ENCODE measurements around the gene MAN1A1. TPM values are rescaled to one million over a fixed set of nuclear protein-coding genes. Genes with fewer than 3 reads are reported as not detected.

MAN1A1 gene
- total RNA-seq, 4 donors from 2014 or later, result 71.7 to 170 (median 128) TPM

DNA sequence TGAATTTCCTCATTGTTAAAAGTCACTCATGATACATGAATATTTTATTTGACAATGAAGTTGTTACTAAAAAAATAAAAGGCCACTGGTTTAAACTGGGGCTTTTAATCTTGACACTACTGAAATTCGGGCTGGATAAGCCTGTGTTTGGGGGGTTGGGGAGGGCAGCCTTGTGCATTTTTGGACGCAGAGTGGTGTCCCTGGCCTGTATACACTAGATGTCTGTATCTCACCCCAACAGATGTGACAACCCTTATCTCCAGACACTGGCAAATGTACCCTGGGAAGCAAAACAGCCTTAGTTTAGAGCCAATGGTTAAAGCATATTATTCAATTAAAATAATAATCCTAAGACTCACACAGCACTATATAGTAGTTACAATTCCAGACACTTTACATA is 24.8 kb downstream of the MAN1A1 start:
- H3K4me3 ChIP-seq (replicated peaks in 1 of 3), result no peak overlapping the region
- H3K4me1 ChIP-seq, result no peaks in the 10 kb centered on the region
- H3K27me3 ChIP-seq, result no peaks in the 10 kb centered on the region
- no peak for TF ChIP-seq POLR2A (IDR thresholded peaks at IDR 0.05)
- TF ChIP-seq, protein P1, sequence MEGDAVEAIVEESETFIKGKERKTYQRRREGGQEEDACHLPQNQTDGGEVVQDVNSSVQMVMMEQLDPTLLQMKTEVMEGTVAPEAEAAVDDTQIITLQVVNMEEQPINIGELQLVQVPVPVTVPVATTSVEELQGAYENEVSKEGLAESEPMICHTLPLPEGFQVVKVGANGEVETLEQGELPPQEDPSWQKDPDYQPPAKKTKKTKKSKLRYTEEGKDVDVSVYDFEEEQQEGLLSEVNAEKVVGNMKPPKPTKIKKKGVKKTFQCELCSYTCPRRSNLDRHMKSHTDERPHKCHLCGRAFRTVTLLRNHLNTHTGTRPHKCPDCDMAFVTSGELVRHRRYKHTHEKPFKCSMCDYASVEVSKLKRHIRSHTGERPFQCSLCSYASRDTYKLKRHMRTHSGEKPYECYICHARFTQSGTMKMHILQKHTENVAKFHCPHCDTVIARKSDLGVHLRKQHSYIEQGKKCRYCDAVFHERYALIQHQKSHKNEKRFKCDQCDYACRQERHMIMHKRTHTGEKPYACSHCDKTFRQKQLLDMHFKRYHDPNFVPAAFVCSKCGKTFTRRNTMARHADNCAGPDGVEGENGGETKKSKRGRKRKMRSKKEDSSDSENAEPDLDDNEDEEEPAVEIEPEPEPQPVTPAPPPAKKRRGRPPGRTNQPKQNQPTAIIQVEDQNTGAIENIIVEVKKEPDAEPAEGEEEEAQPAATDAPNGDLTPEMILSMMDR (IDR thresholded peaks at IDR 0.05), result no peak
- peaks cover 0 to 4% of the 10 kb centered on the region in 2 donors for H3K36me3 ChIP-seq
- no peak overlapping the region for H3K27ac ChIP-seq
- no peak for DNase-seq
- H3K9me3 ChIP-seq, result no peaks in the 10 kb centered on the region
- 85 to 88% methylated on average over 2 of the region's 2 CpGs for WGBS, 2 donors
- intact Hi-C loops (cut with DNase I), result no loop called here

DNA sequence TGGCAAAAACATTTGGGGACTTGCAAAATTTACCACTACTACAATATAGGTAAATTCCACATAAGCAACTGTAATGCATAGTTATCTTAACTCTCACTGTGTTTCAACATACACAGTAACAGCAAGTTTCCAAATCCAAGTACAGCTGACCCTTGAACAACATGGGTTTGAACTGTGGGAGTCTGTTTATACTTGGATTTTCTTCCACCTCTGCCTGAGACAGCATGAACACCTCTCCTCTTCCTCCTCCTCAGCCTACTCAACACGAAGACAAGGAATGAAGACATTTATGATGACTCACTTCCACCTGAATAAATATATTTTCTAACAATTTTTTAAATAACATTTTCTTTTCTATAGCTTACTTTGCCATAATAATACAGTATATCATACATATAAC is 25.6 kb downstream of the MAN1A1 start:
- DNase-seq, result no peak
- intact Hi-C loops (cut with DNase I), result no loop called here
- 74 to 76% methylated on average over 1 of the region's 1 CpG for WGBS, 2 donors

GRCh38 chr6:119323478-119323877 is 26.1 kb downstream of the MAN1A1 start:
- no peak for TF ChIP-seq POLR2A (IDR thresholded peaks at IDR 0.05)
- TF ChIP-seq, protein P1 (IDR thresholded peaks at IDR 0.05), result no peak
- Histone ChIP-seq H3K4me3 (replicated peaks in 1 of 3) (no peak overlapping the region), H3K9me3 (no peaks in the 10 kb centered on the region), H3K27me3 (no peaks in the 10 kb centered on the region), H3K27ac (no peak overlapping the region), H3K36me3 (peaks cover 0 to 4% of the 10 kb centered on the region in 2 donors), H3K4me1 (no peaks in the 10 kb centered on the region)
- DNase-seq, result no peak
- intact Hi-C loops (cut with DNase I), result no loop called here
- 97 to 98% methylated on average over 2 of the region's 2 CpGs for WGBS, 2 donors

More for the DNA sequence above, 25.6 kb downstream of the MAN1A1 start:
- Histone ChIP-seq H3K36me3 (peaks cover 0 to 4% of the 10 kb centered on the region in 2 donors), H3K4me3 (replicated peaks in 1 of 3) (no peak overlapping the region), H3K27ac (no peak overlapping the region), H3K27me3 (no peaks in the 10 kb centered on the region), H3K9me3 (no peaks in the 10 kb centered on the region), H3K4me1 (no peaks in the 10 kb centered on the region)
- TF ChIP-seq, protein P1 (IDR thresholded peaks at IDR 0.05), result no peak
- no peak for TF ChIP-seq POLR2A (IDR thresholded peaks at IDR 0.05)

DNA sequence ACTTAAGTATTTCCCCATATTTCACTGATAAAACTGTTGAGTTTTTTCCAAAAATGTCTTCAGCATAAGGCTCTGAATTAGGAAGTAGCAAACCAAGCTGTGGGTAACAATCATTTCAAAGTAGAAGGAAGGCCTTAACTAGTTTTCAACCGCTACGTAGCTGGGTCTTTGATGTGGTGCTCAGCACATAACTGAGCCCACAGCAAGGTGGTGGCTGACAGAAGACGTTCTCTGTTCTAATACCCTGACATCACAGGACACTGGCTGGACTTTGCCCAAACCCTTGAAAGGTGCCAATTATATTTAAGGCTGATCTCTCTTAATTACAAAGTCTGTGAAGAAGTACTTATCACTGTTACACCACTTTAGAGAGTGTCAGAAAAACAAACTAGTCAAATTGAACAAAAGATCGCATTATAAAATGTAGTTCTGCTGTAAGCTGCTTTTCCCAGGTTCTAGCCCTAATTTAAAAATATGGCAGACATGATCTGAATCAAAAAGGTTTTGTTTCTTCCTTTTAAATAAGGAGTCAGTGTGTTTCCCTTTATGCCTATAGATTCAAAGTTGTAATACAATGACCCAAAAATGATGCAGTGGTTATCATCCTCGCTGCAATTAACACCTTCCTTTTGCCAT is 26.7 kb downstream of the MAN1A1 start:
- intact Hi-C loops (cut with DNase I), result no loop called here
- Histone ChIP-seq H3K36me3 (peaks cover 0 to 4% of the 10 kb centered on the region in 2 donors), H3K9me3 (no peaks in the 10 kb centered on the region), H3K27me3 (no peaks in the 10 kb centered on the region), H3K27ac (no peak overlapping the region), H3K4me1 (no peaks in the 10 kb centered on the region), H3K4me3 (replicated peaks in 1 of 3) (no peak overlapping the region)
- 90 to 98% methylated on average over 5 of the region's 5 CpGs for WGBS, 2 donors
- no peak for TF ChIP-seq POLR2A (IDR thresholded peaks at IDR 0.05)
- TF ChIP-seq, protein P1 (IDR thresholded peaks at IDR 0.05), result no peak
- DNase-seq, result no peak

DNA sequence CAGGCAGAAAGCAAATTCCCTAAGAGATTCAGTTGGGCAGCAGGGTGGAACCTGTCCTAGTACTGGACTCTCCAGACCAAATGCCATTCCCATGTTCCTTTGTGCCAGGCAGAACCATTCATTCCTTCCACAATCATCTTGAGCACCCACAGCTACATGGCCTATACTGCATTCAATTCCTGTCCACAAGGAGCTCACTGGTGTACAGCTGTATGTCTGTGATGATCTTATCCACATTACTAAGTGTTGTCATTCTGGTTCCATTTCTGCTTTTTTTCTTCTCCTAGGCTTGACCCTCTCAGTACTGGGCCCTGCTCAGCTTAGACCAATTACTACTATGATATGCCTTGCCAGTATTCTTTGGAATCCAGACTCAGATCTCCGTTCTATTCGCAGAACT is 27.5 kb downstream of the MAN1A1 start:
- WGBS, 2 donors, result 96 to 98% methylated on average over 2 of the region's 2 CpGs
- H3K4me3 ChIP-seq (replicated peaks in 1 of 3), result no peak overlapping the region
- H3K4me1 ChIP-seq, result no peaks in the 10 kb centered on the region
- H3K27me3 ChIP-seq, result no peaks in the 10 kb centered on the region
- no peaks in the 10 kb centered on the region for H3K9me3 ChIP-seq
- DNase-seq, result no peak
- H3K27ac ChIP-seq, result no peak overlapping the region
- intact Hi-C loops (cut with DNase I), result no loop called here
- TF ChIP-seq, protein P1 (IDR thresholded peaks at IDR 0.05), result no peak
- no peak for TF ChIP-seq POLR2A (IDR thresholded peaks at IDR 0.05)
- H3K36me3 ChIP-seq, result peaks cover 0 to 4% of the 10 kb centered on the region in 2 donors

All from thyroid gland (tissue), 4 donors.